PC-9 (cell line): Measurements from ENCODE around the gene TCTN2. TPM values are rescaled to one million over a fixed set of nuclear protein-coding genes. Genes with fewer than 3 reads are reported as not detected.

Experiments
- BruUV-seq: library from RNA; stranded (reverse); fragments of 400-500 nt; replicated peaks from 2 replicates; lab custom pipeline; 2021; lab: Mats Ljungman, UMichigan
- CTCF ChIA-PET: fragments of 300-600 bp; sonication (Branson Sonifier 250); formaldehyde crosslinking; loops from one replicate; lab custom pipeline; 2022; ENCODE audit warnings: antibody characterized with exemption; lab: Charles Lee
- POLR2A ChIA-PET: fragments of 300-600 bp; sonication (Branson Sonifier 250); formaldehyde crosslinking; loops from one replicate; lab custom pipeline; 2022; ENCODE audit warnings: antibody characterized with exemption; ENCODE audit not compliant: unreplicated experiment; lab: Charles Lee
- DNase-seq, 2 experiments: peaks; one replicate each; pipeline versions ENCODE4 v3.0.0 to v3.0.0-alpha.2; 2015 to 2022; ENCODE audit warnings: mixed read lengths in 1 of 2
- H2AFZ ChIP-seq: fragments of 200-600 bp; sonication (generic); 2 replicates; pipeline ENCODE4 v1.8.1; 2017; ENCODE audit warnings: antibody characterized with exemption
- H3F3A ChIP-seq: fragments of 200-600 bp; sonication (generic); 2 replicates; pipeline ENCODE4 v1.8.1; 2017; ENCODE audit warnings: antibody characterized with exemption, mild to moderate bottlenecking, low read depth; ENCODE audit not compliant: insufficient read depth
- H3K27ac ChIP-seq: fragments of 200-600 bp; sonication (generic); 2 replicates; pipeline ENCODE4 v1.6.1; 2016; ENCODE audit warnings: mixed run types
- H3K27me3 ChIP-seq: fragments of 200-600 bp; sonication (generic); 2 replicates; pipeline ENCODE4 v1.6.1; 2016; ENCODE audit warnings: low read depth, mixed run types; ENCODE audit not compliant: insufficient read depth
- H3K36me3 ChIP-seq: fragments of 200-600 bp; sonication (generic); 2 replicates; pipeline ENCODE4 v1.6.1; 2016; ENCODE audit warnings: low read depth, mixed run types
- H3K4me1 ChIP-seq: fragments of 200-600 bp; sonication (generic); replicated peaks from 2 replicates; pipeline ENCODE4 v1.6.1; 2016; ENCODE audit warnings: mixed run types; ENCODE audit not compliant: insufficient read depth
- H3K4me2 ChIP-seq: fragments of 200-600 bp; sonication (generic); 2 replicates; pipeline ENCODE4 v1.6.1; 2017; ENCODE audit warnings: mixed run types
- H3K4me3 ChIP-seq: fragments of 200-600 bp; sonication (generic); 2 replicates; pipeline ENCODE4 v1.6.1; 2016; ENCODE audit warnings: mixed run types
- H3K79me2 ChIP-seq: fragments of 200-600 bp; sonication (generic); 2 replicates; pipeline ENCODE4 v1.6.1; 2017; ENCODE audit warnings: low read depth, mixed run types
- H3K9me2 ChIP-seq: fragments of 200-600 bp; sonication (generic); 2 replicates; pipeline ENCODE4 v1.8.1; 2017; ENCODE audit warnings: mild to moderate bottlenecking; ENCODE audit not compliant: insufficient read depth
- H3K9me3 ChIP-seq: fragments of 200-600 bp; sonication (generic); 2 replicates; pipeline ENCODE4 v1.8.1; 2016; ENCODE audit warnings: low read depth; ENCODE audit not compliant: insufficient read depth
- H4K20me1 ChIP-seq: fragments of 200-600 bp; sonication (generic); 2 replicates; pipeline ENCODE4 v1.8.1; 2017; ENCODE audit not compliant: insufficient read depth
- CTCF ChIP-seq: fragments of 200-600 bp; sonication (generic); conservative IDR thresholded peaks from 2 replicates; pipeline ENCODE4 v1.6.1; 2017; ENCODE audit warnings: mixed run types, antibody characterized with exemption, mild to moderate bottlenecking, moderate library complexity
- EZH2 ChIP-seq: fragments of 200-600 bp; sonication (generic); IDR thresholded peaks from 2 replicates; pipeline ENCODE4 v1.8.0; 2017; ENCODE audit warnings: antibody characterized with exemption, low read depth
- intact Hi-C: fragments of 100-400 bp; cut with micrococcal nuclease; formaldehyde crosslinking; loops from one replicate; pipeline ENCODE4 v1.10.0; 2022; ENCODE audit not compliant: unreplicated experiment
- total RNA-seq: library from RNA; stranded (reverse); gene quantifications from 2 replicates; pipeline ENCODE4 v1.2.3, GENCODE V29; 2021

Gene TCTN2
- total RNA-seq, 1 experiment from 2014 or later, result 21.9 TPM

- Histone ChIP-seq H3K4me1 (peaks cover 9% of the 10 kb centered on the region), H3K9me2 (no peaks in the 10 kb centered on the region), H3K36me3 (no peaks in the 10 kb centered on the region), H3K27ac (no peak overlapping the region), H3K27me3 (no peaks in the 10 kb centered on the region), H2AFZ (no peak overlapping the region), H3K4me3 (no peak overlapping the region), H3K9me3 (no peaks in the 10 kb centered on the region), H3F3A (no peaks in the 10 kb centered on the region; the same call in 1 of the 2 replicates), H3K79me2 (peaks cover 7% of the 10 kb centered on the region; the same call in 1 of the 2 replicates), H3K4me2 (no peak overlapping the region), H4K20me1 (no peaks in the 10 kb centered on the region)
- ChIA-PET POLR2A (no interaction called here), CTCF (no interaction called here)
- TF ChIP-seq EZH2 (no peak), CTCF (no peak)
- no peak for DNase-seq
- no TSS peak for BruUV-seq
- intact Hi-C loops, result no loop called here
Measured at GRCh38 chr12:123715195-123715594, 44.3 kb downstream of the TCTN2 start.

- CTCF ChIA-PET, result no interaction called here
- Histone ChIP-seq H3F3A (no peaks in the 10 kb centered on the region), H3K4me3 (no peak overlapping the region), H3K9me3 (no peaks in the 10 kb centered on the region), H2AFZ (no peak overlapping the region), H4K20me1 (no peaks in the 10 kb centered on the region), H3K9me2 (no peaks in the 10 kb centered on the region), H3K27ac (no peak overlapping the region), H3K4me2 (no peak overlapping the region), H3K79me2 (peaks cover 7% of the 10 kb centered on the region; the same call in 1 of the 2 replicates), H3K36me3 (no peaks in the 10 kb centered on the region), H3K27me3 (no peaks in the 10 kb centered on the region), H3K4me1 (peaks cover 9% of the 10 kb centered on the region)
- intact Hi-C loops, result no loop called here
- TF ChIP-seq EZH2 (no peak), CTCF (no peak)
- DNase-seq, result no peak
- no TSS peak for BruUV-seq
- POLR2A ChIA-PET, result interaction anchor here (0.6 kb wide), 1 partner anchor 75 kb away, joined by 27 read pairs; no protein-coding TSS in a partner anchor
Measured at GRCh38 chr12:123717350-123717749, 46.4 kb downstream of the TCTN2 start.

GRCh38 chr12:123720141-123720814, 49.4 kb downstream of the TCTN2 start:
- Histone ChIP-seq H3K4me3 (no peak overlapping the region), H3K27me3 (no peaks in the 10 kb centered on the region), H3K79me2 (no peaks in the 10 kb centered on the region), H3K4me2 (no peak overlapping the region), H2AFZ (no peak overlapping the region), H3K27ac (no peak overlapping the region), H3K9me3 (no peaks in the 10 kb centered on the region), H3K36me3 (peaks cover 3% of the 10 kb centered on the region; the same call in 1 of the 2 replicates), H3K9me2 (no peaks in the 10 kb centered on the region), H4K20me1 (no peaks in the 10 kb centered on the region), H3F3A (no peaks in the 10 kb centered on the region), H3K4me1 (no peaks in the 10 kb centered on the region)
- ChIA-PET CTCF (no interaction called here), POLR2A (no interaction called here)
- no peak for DNase-seq
- no peak for TF ChIP-seq CTCF
- no peak for TF ChIP-seq EZH2
- no TSS peak for BruUV-seq
- intact Hi-C loops, result no loop called here
